Panc1 (cell line): ENCODE data around the gene ITPR3.

ENCODE experiments used
- POLR2AphosphoS5 ChIP-seq: IDR thresholded peaks from 2 replicates; pipeline ENCODE4 v1.6.1; 2012; ENCODE audit warnings: mild to moderate bottlenecking, low read depth, low read length, moderate library complexity
- SIN3A ChIP-seq: IDR thresholded peaks from 2 replicates; pipeline ENCODE4 v1.6.1; 2012; ENCODE audit warnings: low read depth, mild to moderate bottlenecking, low read length, moderate library complexity, borderline replicate concordance; ENCODE audit not compliant: insufficient read depth
- TCF7L2 ChIP-seq: IDR thresholded peaks from 2 replicates; pipeline ENCODE4 v1.6.1; 2011; ENCODE audit warnings: mild to moderate bottlenecking, low read depth, low read length, inconsistent platforms
- TF ChIP-seq, protein P1 (sequence below): fragments of 450-650 bp; IDR thresholded peaks from 2 replicates; pipeline ENCODE4 v1.5.1; 2017; ENCODE audit warnings: mild to moderate bottlenecking
- TF ChIP-seq, protein P2 (sequence below), 2 experiments: IDR thresholded peaks; 2 replicates each; pipeline ENCODE4 v1.6.1; 2011 to 2012; ENCODE audit warnings: low read depth in 2 of 2, control low read depth in 1 of 2, low read length in 1 of 2, mild to moderate bottlenecking in 1 of 2, moderate library complexity in 1 of 2; ENCODE audit not compliant: insufficient read depth in 1 of 2

DNA sequence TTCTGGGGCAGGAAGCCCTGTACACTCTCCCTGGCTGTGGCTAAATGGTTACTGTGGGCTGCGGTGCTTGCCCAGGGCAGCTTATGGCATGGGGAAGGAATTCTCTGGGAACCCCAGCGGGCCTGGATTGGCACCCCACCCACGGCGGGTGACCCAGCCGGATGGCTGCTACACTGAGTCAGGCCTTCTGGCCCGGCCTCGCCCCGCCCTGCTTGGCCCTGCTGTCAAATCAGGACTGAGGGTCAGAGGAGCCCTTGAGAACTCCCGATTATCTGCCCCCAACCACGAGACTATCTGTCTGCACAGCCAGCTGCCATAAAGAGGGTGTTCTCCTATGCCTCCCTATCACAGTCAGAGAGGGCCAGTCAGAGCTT, 7.3 kb upstream of the ITPR3 start:
- TF ChIP-seq, protein P1, sequence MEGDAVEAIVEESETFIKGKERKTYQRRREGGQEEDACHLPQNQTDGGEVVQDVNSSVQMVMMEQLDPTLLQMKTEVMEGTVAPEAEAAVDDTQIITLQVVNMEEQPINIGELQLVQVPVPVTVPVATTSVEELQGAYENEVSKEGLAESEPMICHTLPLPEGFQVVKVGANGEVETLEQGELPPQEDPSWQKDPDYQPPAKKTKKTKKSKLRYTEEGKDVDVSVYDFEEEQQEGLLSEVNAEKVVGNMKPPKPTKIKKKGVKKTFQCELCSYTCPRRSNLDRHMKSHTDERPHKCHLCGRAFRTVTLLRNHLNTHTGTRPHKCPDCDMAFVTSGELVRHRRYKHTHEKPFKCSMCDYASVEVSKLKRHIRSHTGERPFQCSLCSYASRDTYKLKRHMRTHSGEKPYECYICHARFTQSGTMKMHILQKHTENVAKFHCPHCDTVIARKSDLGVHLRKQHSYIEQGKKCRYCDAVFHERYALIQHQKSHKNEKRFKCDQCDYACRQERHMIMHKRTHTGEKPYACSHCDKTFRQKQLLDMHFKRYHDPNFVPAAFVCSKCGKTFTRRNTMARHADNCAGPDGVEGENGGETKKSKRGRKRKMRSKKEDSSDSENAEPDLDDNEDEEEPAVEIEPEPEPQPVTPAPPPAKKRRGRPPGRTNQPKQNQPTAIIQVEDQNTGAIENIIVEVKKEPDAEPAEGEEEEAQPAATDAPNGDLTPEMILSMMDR, result no peak
- no peak for TF ChIP-seq POLR2AphosphoS5
- TF ChIP-seq, protein P2, sequence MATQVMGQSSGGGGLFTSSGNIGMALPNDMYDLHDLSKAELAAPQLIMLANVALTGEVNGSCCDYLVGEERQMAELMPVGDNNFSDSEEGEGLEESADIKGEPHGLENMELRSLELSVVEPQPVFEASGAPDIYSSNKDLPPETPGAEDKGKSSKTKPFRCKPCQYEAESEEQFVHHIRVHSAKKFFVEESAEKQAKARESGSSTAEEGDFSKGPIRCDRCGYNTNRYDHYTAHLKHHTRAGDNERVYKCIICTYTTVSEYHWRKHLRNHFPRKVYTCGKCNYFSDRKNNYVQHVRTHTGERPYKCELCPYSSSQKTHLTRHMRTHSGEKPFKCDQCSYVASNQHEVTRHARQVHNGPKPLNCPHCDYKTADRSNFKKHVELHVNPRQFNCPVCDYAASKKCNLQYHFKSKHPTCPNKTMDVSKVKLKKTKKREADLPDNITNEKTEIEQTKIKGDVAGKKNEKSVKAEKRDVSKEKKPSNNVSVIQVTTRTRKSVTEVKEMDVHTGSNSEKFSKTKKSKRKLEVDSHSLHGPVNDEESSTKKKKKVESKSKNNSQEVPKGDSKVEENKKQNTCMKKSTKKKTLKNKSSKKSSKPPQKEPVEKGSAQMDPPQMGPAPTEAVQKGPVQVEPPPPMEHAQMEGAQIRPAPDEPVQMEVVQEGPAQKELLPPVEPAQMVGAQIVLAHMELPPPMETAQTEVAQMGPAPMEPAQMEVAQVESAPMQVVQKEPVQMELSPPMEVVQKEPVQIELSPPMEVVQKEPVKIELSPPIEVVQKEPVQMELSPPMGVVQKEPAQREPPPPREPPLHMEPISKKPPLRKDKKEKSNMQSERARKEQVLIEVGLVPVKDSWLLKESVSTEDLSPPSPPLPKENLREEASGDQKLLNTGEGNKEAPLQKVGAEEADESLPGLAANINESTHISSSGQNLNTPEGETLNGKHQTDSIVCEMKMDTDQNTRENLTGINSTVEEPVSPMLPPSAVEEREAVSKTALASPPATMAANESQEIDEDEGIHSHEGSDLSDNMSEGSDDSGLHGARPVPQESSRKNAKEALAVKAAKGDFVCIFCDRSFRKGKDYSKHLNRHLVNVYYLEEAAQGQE (IDR thresholded peaks at IDR 0.05; ENCODE audit: insufficient read depth in 1 of 2, low read depth in 2 of 2, low read length in 1 of 2), result no peak
- no peak for TF ChIP-seq SIN3A
- TF ChIP-seq TCF7L2, result no peak
